ENCODE results near the gene TUBB6.

- no peak for TF ChIP-seq CTCF (IDR thresholded peaks at IDR 0.05)
- TF ChIP-seq POLR2A (IDR thresholded peaks at IDR 0.05): no peak
Observed at GRCh38 chr18:12315911-12316310, 7.9 kb downstream of the TUBB6 start.
